Left lung (tissue), 10 donors: ENCODE measurements around the gene BAG1. TPM values are rescaled to one million over a fixed set of nuclear protein-coding genes. Genes with fewer than 3 reads are reported as not detected.
A peak's percentile ranks its signal among the peaks of the same experiment; 100 is the strongest.

Experiments used
- ATAC-seq: fragments of 200-7000 bp; cut with Tn5 transposase; one replicate; pipeline ENCODE4 v1.9.1; 2020; ENCODE audit warnings: moderate library complexity
- DNase-seq, 4 donors: peaks; one replicate each; pipeline ENCODE4 v3.0.0-alpha.2; 2013 to 2020
- H3K27ac ChIP-seq, 2 donors: fragments of 200-600 bp; sonication (generic) in 1 of 2; one replicate each; pipeline versions ENCODE4 v1.5.0 to v1.8.0; 2020 to 2021
- H3K27me3 ChIP-seq, 2 donors: fragments of 200-600 bp; sonication (generic) in 1 of 2; one replicate each; pipeline versions ENCODE4 v1.5.0 to v1.8.0; 2020 to 2021
- H3K36me3 ChIP-seq, 2 donors: fragments of 200-600 bp; sonication (generic) in 1 of 2; one replicate each; pipeline versions ENCODE4 v1.5.0 to v1.8.0; 2020 to 2021
- H3K4me1 ChIP-seq, 2 donors: fragments of 200-600 bp; one replicate each; pipeline ENCODE4 v1.8.0; 2021
- H3K4me3 ChIP-seq, 2 donors: fragments of 200-600 bp; sonication (generic) in 1 of 2; one replicate each; pipeline versions ENCODE4 v1.5.0 to v1.8.0; 2020 to 2021; ENCODE audit warnings: mild to moderate bottlenecking in 1 of 2
- H3K9me3 ChIP-seq, 2 donors: fragments of 200-600 bp; sonication (generic) in 1 of 2; one replicate each; pipeline versions ENCODE4 v1.5.0 to v1.8.0; 2020 to 2021
- CTCF ChIP-seq, 2 donors: fragments of 200-600 bp; sonication (generic) in 1 of 2; IDR thresholded peaks; one replicate each; pipeline versions ENCODE4 v1.5.0 to v1.8.0; 2021; ENCODE audit warnings: antibody characterized with exemption in 2 of 2
- intact Hi-C, 2 donors: fragments of 100-400 bp; cut with DNase I; formaldehyde crosslinking; loops; one replicate each; pipeline versions ENCODE4 v1.11.2 to v1.14.2; 2022
- polyA plus RNA-seq, 6 donors: library from polyadenylated mRNA; unstranded; fragments of 120-200 nt; gene quantifications; one replicate each; pipeline ENCODE4 v1.2.1, GENCODE V29; 2013; ENCODE audit not compliant: insufficient read length in 6 of 6
- total RNA-seq, 2 donors: library from RNA; stranded (reverse); fragmentation: NEBNext Ultra II Directional; extraction: Animal tissue kit (Norgen Biotek cat#: 25700); gene quantifications; one replicate each; pipeline ENCODE4 v1.2.1, GENCODE V29; 2021
- donor health status: DM: no; HTN: yes; CAD: no.
- donor health status: DM: no; HTN: no; CAD: no.

The BAG1 gene
- total and polyA plus RNA-seq, 8 donors: 52.3 to 111 (median 58.1) TPM

DNA sequence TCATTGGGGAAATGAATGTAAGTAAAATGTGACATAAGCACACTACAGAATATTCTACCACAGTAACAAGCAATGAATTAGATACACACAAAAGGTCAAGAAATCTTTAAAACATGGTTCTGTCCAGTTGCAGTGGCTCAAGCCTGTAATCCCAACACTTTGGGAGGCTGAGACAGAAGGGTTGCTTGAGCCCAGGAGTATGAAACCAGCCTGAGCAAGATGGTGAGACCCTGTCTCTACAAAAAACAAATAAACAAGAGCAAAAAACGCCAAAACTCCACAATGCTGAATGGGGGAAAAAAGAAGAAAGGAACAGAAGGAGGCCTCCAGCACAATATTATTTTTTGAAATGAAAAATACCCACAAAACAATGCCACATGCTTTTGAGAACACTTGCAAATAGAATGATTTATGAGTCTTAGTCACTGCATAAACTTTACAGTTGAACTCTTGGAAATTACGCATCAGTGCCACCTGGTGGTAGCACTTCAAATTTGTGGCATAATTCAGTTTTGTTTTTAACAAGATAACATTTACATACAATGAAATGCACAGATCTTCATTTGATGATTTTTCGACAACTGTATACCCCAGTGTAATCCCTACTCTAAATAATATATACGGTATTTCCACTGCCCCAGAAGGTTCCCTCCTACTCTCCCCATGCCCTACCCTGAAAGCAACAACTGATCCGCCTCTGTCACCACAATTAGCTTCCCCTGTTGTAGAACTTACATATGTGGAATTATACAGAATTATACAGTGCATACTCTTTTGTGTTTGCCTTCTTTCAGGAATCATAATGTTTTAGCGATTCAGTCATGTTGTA is 39.0 kb downstream of the BAG1 start:
- peak; percentile 63 to 68 for TF ChIP-seq CTCF (IDR thresholded peaks at IDR 0.05)
- Histone ChIP-seq H3K4me3 (no peak overlapping the region), H3K27me3 (no peaks in the 10 kb centered on the region), H3K9me3 (no peaks in the 10 kb centered on the region), H3K4me1 (peaks cover 0 to 34% of the 10 kb centered on the region in 2 donors), H3K27ac (peak overlapping the region in 1 of 2 donors; percentile 89), H3K36me3 (no peaks in the 10 kb centered on the region)
- DNase-seq (peak in 2 of 4 donors; percentile 70 to 83), ATAC-seq (peak; percentile 50)
- intact Hi-C loops: loop anchor here in 1 of 2 donors (10.0 kb wide), 1 partner anchor 141 kb away; no protein-coding TSS in a partner anchor

GRCh38 chr9:33223696-33224095 is 40.8 kb downstream of the BAG1 start:
- intact Hi-C loops: loop anchor here in 1 of 2 donors (10.0 kb wide), 1 partner anchor 139 kb away; no protein-coding TSS in a partner anchor
- Histone ChIP-seq H3K9me3 (no peaks in the 10 kb centered on the region), H3K4me3 (no peak overlapping the region), H3K4me1 (peaks cover 0 to 34% of the 10 kb centered on the region in 2 donors), H3K36me3 (no peaks in the 10 kb centered on the region), H3K27me3 (no peaks in the 10 kb centered on the region), H3K27ac (no peak overlapping the region)
- DNase-seq (no peak), ATAC-seq (no peak)
- no peak for TF ChIP-seq CTCF (IDR thresholded peaks at IDR 0.05)

DNA sequence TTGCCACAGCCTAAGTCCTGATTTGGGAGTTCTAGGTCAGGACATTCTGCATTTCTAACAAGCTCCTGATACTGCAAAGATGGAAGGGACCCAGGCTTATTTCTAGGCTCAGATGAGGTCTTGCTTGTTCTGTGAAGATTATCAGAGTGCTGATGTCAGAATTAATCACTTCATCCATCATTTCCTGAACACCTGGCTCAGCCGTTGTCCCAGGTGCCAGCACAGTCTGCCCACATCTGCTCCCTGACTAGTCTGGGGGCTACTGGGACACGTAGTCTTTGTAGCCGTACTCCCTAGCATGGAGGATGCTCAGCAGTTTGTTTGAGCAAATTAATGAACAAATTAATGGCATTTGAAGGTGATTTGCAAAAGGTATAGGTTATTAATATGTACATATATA is 42.5 kb downstream of the BAG1 start:
- Histone ChIP-seq H3K36me3 (no peaks in the 10 kb centered on the region), H3K9me3 (no peaks in the 10 kb centered on the region), H3K27ac (no peak overlapping the region), H3K4me3 (no peak overlapping the region), H3K27me3 (no peaks in the 10 kb centered on the region), H3K4me1 (peaks cover 0 to 28% of the 10 kb centered on the region in 2 donors)
- intact Hi-C loops: loop anchor here in 1 of 2 donors (10.0 kb wide), 1 partner anchor 137 kb away; no protein-coding TSS in a partner anchor
- ATAC-seq (no peak), DNase-seq (no peak)
- no peak for TF ChIP-seq CTCF (IDR thresholded peaks at IDR 0.05)

GRCh38 chr9:33221568-33221884 is 43.0 kb downstream of the BAG1 start:
- no peaks in the 10 kb centered on the region for H3K36me3 ChIP-seq
- intact Hi-C loops: loop anchor here in 1 of 2 donors (10.0 kb wide), 1 partner anchor 137 kb away; no protein-coding TSS in a partner anchor
- H3K4me3 ChIP-seq: no peak overlapping the region
- no peaks in the 10 kb centered on the region for H3K9me3 ChIP-seq
- H3K4me1 ChIP-seq: peaks cover 0 to 24% of the 10 kb centered on the region in 2 donors
- no peaks in the 10 kb centered on the region for H3K27me3 ChIP-seq
- no peak for TF ChIP-seq CTCF (IDR thresholded peaks at IDR 0.05)
- DNase-seq (no peak), ATAC-seq (no peak)
- peak overlapping the region in 1 of 2 donors; percentile 45 for H3K27ac ChIP-seq
